ENCODE results near the gene GCSAM.

- TF ChIP-seq CTCF (conservative IDR thresholded peaks at IDR 0.05; ENCODE audit: low read length): no peak
- no peak for TF ChIP-seq EZH2phosphoT487 (IDR thresholded peaks at IDR 0.05; ENCODE audit: borderline replicate concordance)
Observed at GRCh38 chr3:112083239-112083638, 49.8 kb downstream of the GCSAM start.

Measured in Loucy (cell line).